Vagina (tissue), 2 donors: ENCODE measurements around the gene SLC35E4. TPM values are rescaled to one million over a fixed set of nuclear protein-coding genes. Genes with fewer than 3 reads are reported as not detected.

Source experiments
- DNase-seq, 2 donors: peaks; one replicate each; pipeline ENCODE4 v3.0.0-alpha.2; 2017; ENCODE audit errors: extremely low spot score in 2 of 2
- H3K27ac ChIP-seq: fragments of 200-600 bp; sonication (generic); one replicate; pipeline ENCODE4 v1.5.1; 2019
- H3K27me3 ChIP-seq: fragments of 200-600 bp; sonication (generic); one replicate; pipeline ENCODE4 v1.5.1; 2019
- H3K36me3 ChIP-seq, 2 donors: fragments of 200-600 bp; sonication (generic); one replicate each; pipeline ENCODE4 v1.5.1; 2017 to 2019
- H3K4me1 ChIP-seq: fragments of 200-600 bp; sonication (generic); one replicate; pipeline ENCODE4 v1.5.1; 2019
- H3K4me3 ChIP-seq, 2 donors: fragments of 200-600 bp; sonication (generic); 1 replicate in 1 of 2; 2 replicates in 1 of 2; pipeline ENCODE4 v1.5.1; 2016 to 2019
- H3K9me3 ChIP-seq: fragments of 200-600 bp; sonication (generic); one replicate; pipeline ENCODE4 v1.5.1; 2019
- POLR2A ChIP-seq, 2 donors: fragments of 450-650 bp; IDR thresholded peaks; one replicate each; pipeline ENCODE4 v1.6.1; 2017; ENCODE audit warnings: antibody characterized with exemption in 2 of 2, mild to moderate bottlenecking in 2 of 2, moderate library complexity in 2 of 2
- POLR2AphosphoS5 ChIP-seq, 2 donors: sonication (generic); formaldehyde crosslinking; IDR thresholded peaks; one replicate each; pipeline ENCODE4 v1.9.0; 2017; ENCODE audit warnings: antibody characterized with exemption in 2 of 2, mild to moderate bottlenecking in 2 of 2, low read depth in 1 of 2; ENCODE audit not compliant: insufficient read depth in 1 of 2
- intact Hi-C: fragments of 100-400 bp; cut with DNase I; formaldehyde crosslinking; loops from one replicate; pipeline ENCODE4 v1.15.1; 2023
- total RNA-seq: library from RNA; depleted of rRNA; stranded (reverse); fragments of >200 nt; gene quantifications from one replicate; pipeline ENCODE4 v1.2.3, GENCODE V29; 2016
- TF ChIP-seq, protein P1 (sequence below), 3 experiments: fragments of 450-650 bp in 2 of 3; fragments of 200-600 bp in 1 of 3; sonication (generic) in 1 of 3; IDR thresholded peaks; one replicate each; pipeline ENCODE4 v1.5.1; 2017 to 2019; ENCODE audit warnings: antibody characterized with exemption in 3 of 3, mild to moderate bottlenecking in 2 of 3, moderate library complexity in 2 of 3

SLC35E4 gene
- total RNA-seq, 1 donor from 2014 or later, result 6.4 TPM

DNA sequence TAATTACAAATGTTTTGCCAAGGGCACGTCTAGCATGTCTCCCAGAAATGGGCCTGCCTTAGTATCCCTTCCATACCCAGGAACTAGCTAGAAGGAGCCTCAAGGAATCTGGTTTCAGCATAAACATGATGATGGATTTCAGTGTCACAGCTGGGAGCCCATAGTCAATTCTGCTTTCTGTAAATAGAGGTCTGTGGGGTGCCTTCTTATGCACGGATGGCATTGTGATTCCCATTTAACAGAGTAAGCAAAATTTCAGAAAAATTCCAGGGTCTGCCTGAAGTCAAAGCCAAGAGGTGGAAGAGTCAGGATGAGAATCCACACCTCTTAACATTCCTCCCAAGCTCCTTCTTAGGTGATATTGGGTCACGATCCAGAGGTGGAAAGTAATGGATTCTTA lies 20.0 kb downstream of the SLC35E4 start:
- H3K27ac ChIP-seq, result no peak overlapping the region
- peaks cover 0 to 5% of the 10 kb centered on the region in 2 donors for H3K36me3 ChIP-seq
- no peaks in the 10 kb centered on the region for H3K27me3 ChIP-seq
- H3K4me3 ChIP-seq, result no peak overlapping the region
- H3K9me3 ChIP-seq, result no peaks in the 10 kb centered on the region
- H3K4me1 ChIP-seq, result no peaks in the 10 kb centered on the region
- TF ChIP-seq POLR2A (IDR thresholded peaks at IDR 0.05) (no peak), POLR2AphosphoS5 (IDR thresholded peaks at IDR 0.05; ENCODE audit: insufficient read depth in 1 of 2, low read depth in 1 of 2) (no peak)
- TF ChIP-seq, protein P1, sequence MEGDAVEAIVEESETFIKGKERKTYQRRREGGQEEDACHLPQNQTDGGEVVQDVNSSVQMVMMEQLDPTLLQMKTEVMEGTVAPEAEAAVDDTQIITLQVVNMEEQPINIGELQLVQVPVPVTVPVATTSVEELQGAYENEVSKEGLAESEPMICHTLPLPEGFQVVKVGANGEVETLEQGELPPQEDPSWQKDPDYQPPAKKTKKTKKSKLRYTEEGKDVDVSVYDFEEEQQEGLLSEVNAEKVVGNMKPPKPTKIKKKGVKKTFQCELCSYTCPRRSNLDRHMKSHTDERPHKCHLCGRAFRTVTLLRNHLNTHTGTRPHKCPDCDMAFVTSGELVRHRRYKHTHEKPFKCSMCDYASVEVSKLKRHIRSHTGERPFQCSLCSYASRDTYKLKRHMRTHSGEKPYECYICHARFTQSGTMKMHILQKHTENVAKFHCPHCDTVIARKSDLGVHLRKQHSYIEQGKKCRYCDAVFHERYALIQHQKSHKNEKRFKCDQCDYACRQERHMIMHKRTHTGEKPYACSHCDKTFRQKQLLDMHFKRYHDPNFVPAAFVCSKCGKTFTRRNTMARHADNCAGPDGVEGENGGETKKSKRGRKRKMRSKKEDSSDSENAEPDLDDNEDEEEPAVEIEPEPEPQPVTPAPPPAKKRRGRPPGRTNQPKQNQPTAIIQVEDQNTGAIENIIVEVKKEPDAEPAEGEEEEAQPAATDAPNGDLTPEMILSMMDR (IDR thresholded peaks at IDR 0.05), result no peak
- intact Hi-C loops, result no loop called here
- no peak for DNase-seq

DNA sequence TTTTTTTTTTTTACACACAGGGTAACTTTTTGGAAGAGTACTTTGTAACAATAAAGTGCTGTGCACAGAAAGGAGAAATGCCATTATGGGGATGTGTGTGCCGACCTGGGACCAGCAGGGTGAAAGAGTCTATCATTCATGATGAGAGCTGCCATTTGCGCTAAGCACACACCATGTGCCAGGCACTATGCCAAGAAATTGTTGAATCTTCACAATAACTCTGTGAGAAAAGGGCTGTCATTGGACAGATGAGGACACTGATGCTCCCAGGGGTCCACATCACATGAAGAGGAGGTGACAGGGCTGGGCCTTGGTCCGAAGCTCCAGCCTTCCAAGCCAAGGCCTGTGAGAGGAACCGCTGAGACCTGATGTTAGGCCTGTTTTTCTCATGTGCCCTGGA lies 26.5 kb downstream of the SLC35E4 start:
- no peak for TF ChIP-seq POLR2A (IDR thresholded peaks at IDR 0.05)
- TF ChIP-seq, protein P1 (IDR thresholded peaks at IDR 0.05), result no peak
- TF ChIP-seq POLR2AphosphoS5 (IDR thresholded peaks at IDR 0.05; ENCODE audit: insufficient read depth in 1 of 2, low read depth in 1 of 2), result no peak
- Histone ChIP-seq H3K27ac (no peak overlapping the region), H3K27me3 (no peaks in the 10 kb centered on the region), H3K9me3 (no peaks in the 10 kb centered on the region), H3K36me3 (peaks cover 0 to 23% of the 10 kb centered on the region in 2 donors), H3K4me3 (no peak overlapping the region), H3K4me1 (peaks cover 10% of the 10 kb centered on the region)
- DNase-seq, result no peak
- intact Hi-C loops, result no loop called here

DNA sequence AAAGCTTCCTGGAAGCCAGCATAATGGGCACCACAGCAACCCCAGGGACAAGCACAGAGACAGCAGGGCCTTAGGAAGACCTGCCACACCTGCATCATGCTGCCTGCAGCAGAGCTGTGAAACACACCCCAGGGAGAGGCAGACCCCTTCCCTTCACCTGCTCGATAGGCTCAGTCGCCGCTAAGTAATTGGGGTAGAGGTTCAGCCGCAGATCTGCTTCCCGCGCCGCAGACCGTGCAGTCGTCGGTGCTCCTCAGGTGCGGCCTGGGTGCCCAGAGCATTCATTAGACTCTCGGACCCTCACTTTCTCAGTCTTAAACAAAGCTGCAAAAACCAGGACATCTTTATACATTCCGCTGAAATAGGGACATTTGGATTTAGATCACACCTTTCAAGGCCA lies 29.2 kb downstream of the SLC35E4 start:
- Histone ChIP-seq H3K27me3 (no peaks in the 10 kb centered on the region), H3K4me1 (peaks cover 22% of the 10 kb centered on the region), H3K4me3 (no peak overlapping the region), H3K27ac (no peak overlapping the region), H3K36me3 (peaks cover 0 to 23% of the 10 kb centered on the region in 2 donors), H3K9me3 (no peaks in the 10 kb centered on the region)
- intact Hi-C loops, result no loop called here
- no peak for DNase-seq
- no peak for TF ChIP-seq POLR2AphosphoS5 (IDR thresholded peaks at IDR 0.05; ENCODE audit: insufficient read depth in 1 of 2, low read depth in 1 of 2)
- TF ChIP-seq, protein P1 (IDR thresholded peaks at IDR 0.05), result no peak
- no peak for TF ChIP-seq POLR2A (IDR thresholded peaks at IDR 0.05)

DNA sequence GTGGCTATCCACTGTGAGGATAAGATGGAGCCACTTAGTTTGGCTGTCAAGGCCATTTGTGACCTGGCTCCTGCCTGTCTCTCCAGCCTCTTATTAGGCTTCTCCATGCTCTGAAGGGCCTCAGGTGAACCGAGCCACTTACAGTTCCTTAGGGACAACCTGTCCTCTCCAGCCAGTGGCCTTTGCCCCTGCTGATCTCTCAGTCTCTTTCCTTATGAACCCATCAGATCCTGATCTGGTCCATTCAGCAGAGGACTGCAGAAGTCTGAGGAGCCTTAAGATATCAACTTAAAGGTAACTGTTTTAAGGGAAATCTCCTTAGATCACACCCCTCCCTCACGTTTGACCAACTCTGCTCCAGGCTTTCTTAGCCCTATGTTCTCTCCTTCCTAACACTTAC lies 29.7 kb downstream of the SLC35E4 start:
- no peaks in the 10 kb centered on the region for H3K27me3 ChIP-seq
- H3K4me3 ChIP-seq, result no peak overlapping the region
- H3K36me3 ChIP-seq, result peaks cover 0 to 23% of the 10 kb centered on the region in 2 donors
- peaks cover 22% of the 10 kb centered on the region for H3K4me1 ChIP-seq
- TF ChIP-seq POLR2AphosphoS5 (IDR thresholded peaks at IDR 0.05; ENCODE audit: insufficient read depth in 1 of 2, low read depth in 1 of 2) (no peak), POLR2A (IDR thresholded peaks at IDR 0.05) (no peak)
- TF ChIP-seq, protein P1 (IDR thresholded peaks at IDR 0.05), result no peak
- DNase-seq, result no peak
- H3K27ac ChIP-seq, result no peak overlapping the region
- H3K9me3 ChIP-seq, result no peaks in the 10 kb centered on the region
- intact Hi-C loops, result no loop called here

DNA sequence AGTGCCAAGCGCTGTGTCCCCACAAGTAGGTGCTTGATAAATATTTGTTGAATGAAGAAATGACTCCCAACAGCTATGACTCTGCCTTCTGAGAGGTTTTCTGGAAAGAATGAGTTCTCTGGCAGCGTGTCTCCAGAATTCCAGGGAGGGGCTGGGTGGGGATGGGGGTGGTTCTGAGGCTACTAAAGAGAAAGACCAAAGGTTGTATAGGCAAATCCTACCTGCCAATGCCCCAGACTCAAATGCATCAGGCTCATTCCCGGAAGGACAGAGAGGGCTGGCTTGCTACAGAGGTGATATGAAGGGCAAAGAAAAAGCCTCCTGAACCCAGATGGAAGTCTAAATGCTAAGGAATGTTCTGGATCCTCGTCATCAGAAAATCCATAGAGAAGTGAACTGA lies 30.2 kb downstream of the SLC35E4 start:
- TF ChIP-seq, protein P1 (IDR thresholded peaks at IDR 0.05), result no peak
- TF ChIP-seq POLR2A (IDR thresholded peaks at IDR 0.05) (no peak), POLR2AphosphoS5 (IDR thresholded peaks at IDR 0.05; ENCODE audit: insufficient read depth in 1 of 2, low read depth in 1 of 2) (no peak)
- no peak for DNase-seq
- Histone ChIP-seq H3K27ac (no peak overlapping the region), H3K4me3 (no peak overlapping the region), H3K27me3 (no peaks in the 10 kb centered on the region), H3K9me3 (no peaks in the 10 kb centered on the region), H3K4me1 (peaks cover 22% of the 10 kb centered on the region), H3K36me3 (peaks cover 0 to 23% of the 10 kb centered on the region in 2 donors)
- intact Hi-C loops, result no loop called here
